HuH-7 (cell line): ENCODE data around the gene HS6ST1.

ENCODE experiments used
- DNase-seq: peaks from one replicate; pipeline ENCODE4 v3.0.0; 2011; ENCODE audit warnings: low spot score

The HS6ST1 gene

GRCh38 chr2:128282246-128282975 is 36.3 kb downstream of the HS6ST1 start:
- DNase-seq = no peak

- no peak for DNase-seq
These were observed 36.8 kb downstream of the HS6ST1 start for GRCh38 chr2:128281852-128282245.

GRCh38 chr2:128280901-128281321 is 37.8 kb downstream of the HS6ST1 start:
- DNase-seq = no peak

GRCh38 chr2:128280158-128280871 is 38.4 kb downstream of the HS6ST1 start:
- no peak for DNase-seq

- no peak for DNase-seq
These were observed 38.9 kb downstream of the HS6ST1 start for GRCh38 chr2:128279786-128280157.

GRCh38 chr2:128279009-128279408 is 39.7 kb downstream of the HS6ST1 start:
- no peak for DNase-seq

- DNase-seq = no peak
These were observed 40.5 kb downstream of the HS6ST1 start for GRCh38 chr2:128277961-128278681.

GRCh38 chr2:128276878-128277675 is 41.6 kb downstream of the HS6ST1 start:
- no peak for DNase-seq

GRCh38 chr2:128275498-128276045 is 43.1 kb downstream of the HS6ST1 start:
- DNase-seq = no peak

- DNase-seq = no peak
These were observed 44.5 kb downstream of the HS6ST1 start for GRCh38 chr2:128274218-128274617.

GRCh38 chr2:128273469-128274081 is 45.1 kb downstream of the HS6ST1 start:
- DNase-seq = no peak

GRCh38 chr2:128272601-128273468 is 45.8 kb downstream of the HS6ST1 start:
- DNase-seq = no peak

GRCh38 chr2:128271911-128272600 is 46.6 kb downstream of the HS6ST1 start:
- no peak for DNase-seq

GRCh38 chr2:128271597-128271910 is 47.1 kb downstream of the HS6ST1 start:
- no peak for DNase-seq

GRCh38 chr2:128270672-128271596 is 47.7 kb downstream of the HS6ST1 start:
- DNase-seq = no peak

GRCh38 chr2:128269990-128270671 is 48.5 kb downstream of the HS6ST1 start:
- DNase-seq = no peak

- DNase-seq = no peak
These were observed 49.3 kb downstream of the HS6ST1 start for GRCh38 chr2:128269063-128269989.
